NCI-H82 treated with DMSO at 0.1 percent for 48 hours (cell line): ENCODE measurements around the gene NCF2.

ENCODE experiments used
- DNase-seq: peaks from one replicate; lab custom pipeline; 2025; ENCODE audit not compliant: unreplicated experiment; lab: John Stamatoyannopoulos, UW

Gene NCF2

GRCh38 chr1:183553331-183553730 is 36.9 kb downstream of the NCF2 start:
- no peak for DNase-seq

DNA sequence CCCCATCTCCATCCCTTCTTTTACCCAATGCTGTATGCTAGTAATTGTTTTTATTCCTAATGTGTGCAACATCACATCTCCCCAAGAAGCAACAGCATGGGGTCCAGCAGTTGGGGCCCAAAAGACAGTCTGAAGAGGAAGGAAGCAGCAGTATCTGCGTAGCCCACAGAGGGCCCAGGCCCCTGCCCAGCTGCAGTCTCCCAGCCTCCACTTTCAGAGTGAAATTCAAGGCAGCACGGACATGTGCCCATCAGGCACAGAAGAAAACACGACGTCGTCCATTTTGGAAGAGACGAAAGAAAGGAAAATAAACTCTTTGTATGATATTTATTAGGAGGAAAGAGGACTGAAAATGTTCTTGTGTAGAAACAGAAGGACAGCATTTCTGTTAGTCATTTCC is 37.4 kb downstream of the NCF2 start:
- no peak for DNase-seq

DNA sequence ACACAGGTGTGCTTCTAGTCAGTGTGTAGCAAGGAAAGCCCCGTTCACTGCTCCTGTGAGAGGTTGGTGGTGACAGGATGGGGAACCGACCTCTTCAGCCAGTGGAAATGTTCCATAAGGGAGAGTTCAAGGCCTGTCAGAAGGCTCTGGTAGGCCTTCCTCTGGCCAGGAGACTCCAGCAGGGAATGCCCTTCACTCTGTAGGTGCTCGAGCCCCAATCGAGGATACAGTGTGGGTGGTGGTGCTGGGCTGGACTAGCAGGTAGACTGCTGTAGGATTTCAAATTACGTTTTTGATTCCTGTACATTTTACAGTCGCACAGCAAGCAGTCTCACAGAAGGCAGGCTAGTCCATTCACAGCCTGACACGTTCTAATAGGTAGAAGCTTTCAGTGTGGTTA is 37.8 kb downstream of the NCF2 start:
- DNase-seq: no peak

- DNase-seq: no peak
These were observed 38.3 kb downstream of the NCF2 start for GRCh38 chr1:183551924-183552323.

- DNase-seq: no peak
These were observed 39.3 kb downstream of the NCF2 start for GRCh38 chr1:183550915-183551314.

DNA sequence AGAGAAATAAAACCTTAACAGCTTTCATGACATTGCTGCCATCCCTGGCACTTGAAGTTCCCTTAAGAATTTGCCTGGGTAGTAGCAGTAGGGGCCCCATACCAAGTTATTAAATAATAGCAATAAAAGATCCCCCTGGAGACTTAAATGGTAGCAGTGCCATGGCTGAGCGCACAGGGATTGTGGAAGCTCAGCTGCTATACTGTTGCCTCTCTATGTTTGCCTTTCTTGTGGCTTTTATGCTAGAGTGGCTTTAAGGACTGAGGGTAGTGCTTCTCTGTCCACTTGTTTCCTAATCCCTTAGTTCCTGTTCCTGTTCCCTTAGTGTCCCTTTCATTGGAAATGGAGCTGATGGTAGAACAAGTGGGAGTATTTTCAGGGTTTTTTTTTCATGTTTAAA is 42.1 kb downstream of the NCF2 start:
- no peak for DNase-seq

GRCh38 chr1:183546427-183546826 is 43.8 kb downstream of the NCF2 start:
- DNase-seq: no peak

- no peak for DNase-seq
These were observed 45.5 kb downstream of the NCF2 start for GRCh38 chr1:183544598-183545297.

DNA sequence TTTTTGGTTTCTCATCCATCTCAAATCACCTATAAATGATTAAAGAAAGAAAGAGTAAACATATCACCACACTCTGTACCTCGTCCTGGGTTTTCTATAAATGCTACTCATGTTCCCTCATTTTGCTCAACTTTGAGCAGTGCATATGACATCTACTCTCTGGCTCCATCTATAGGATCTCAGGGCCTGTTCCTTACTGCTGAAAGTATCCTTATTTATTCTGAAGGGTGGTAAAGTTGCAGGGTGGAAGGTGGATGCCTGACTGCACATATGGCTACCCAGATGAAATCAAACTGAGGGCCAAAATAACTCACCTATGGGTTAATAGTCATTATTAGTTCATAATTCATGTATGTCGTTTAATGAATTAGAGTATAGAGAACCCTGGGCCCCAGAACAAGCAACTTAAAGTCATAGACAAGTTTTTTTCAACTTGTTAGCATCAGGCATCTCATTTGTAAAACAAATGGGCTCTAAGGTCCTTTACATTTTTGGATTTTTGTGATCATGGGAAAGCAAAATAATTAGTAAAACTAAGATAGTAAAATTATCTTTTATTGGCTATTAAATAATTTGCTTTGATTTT is 46.5 kb downstream of the NCF2 start:
- peak; percentile 57 for DNase-seq

DNA sequence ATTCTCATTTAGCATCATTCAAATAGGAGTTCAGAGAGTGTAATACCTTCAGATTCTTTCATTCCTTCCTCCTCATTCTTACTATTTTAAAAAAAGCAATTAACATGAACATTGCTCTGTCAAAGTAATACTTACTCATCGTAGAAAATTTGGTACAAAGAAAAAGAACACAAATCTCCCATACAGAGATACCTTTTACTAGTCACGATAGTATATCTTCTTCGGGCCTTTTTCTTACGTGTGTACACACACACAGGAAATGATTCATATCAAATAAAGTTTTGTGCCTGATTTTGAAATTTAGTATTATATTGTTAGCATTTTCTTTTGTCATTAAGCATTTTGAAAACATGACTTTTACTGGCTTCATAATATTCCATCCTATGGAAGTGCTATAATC is 52.9 kb downstream of the NCF2 start:
- no peak for DNase-seq

- no peak for DNase-seq
These were observed 56.6 kb downstream of the NCF2 start for GRCh38 chr1:183533617-183534174.

DNA sequence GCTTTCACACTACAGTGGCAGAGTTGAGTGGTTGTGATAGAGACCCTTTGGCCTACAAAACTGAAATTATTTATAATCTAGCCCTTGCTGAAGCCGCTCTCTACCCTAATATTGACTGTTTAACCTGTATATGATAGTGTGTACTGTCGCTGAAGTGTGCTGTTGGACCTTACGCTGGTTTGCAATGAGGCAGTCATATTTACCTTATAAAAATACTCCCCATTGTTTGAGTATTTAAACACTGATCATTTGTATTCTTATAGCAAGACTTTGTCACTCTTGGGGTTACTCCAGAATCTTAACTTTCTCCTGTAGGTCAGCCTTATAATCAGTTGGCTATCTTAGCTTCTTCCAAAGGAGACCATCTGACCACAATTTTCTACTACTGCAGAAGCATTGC is 61.7 kb downstream of the NCF2 start:
- no peak for DNase-seq

GRCh38 chr1:183522104-183522503 is 68.2 kb downstream of the NCF2 start:
- no peak for DNase-seq

- no peak for DNase-seq
These were observed 69.9 kb downstream of the NCF2 start for GRCh38 chr1:183520379-183520778.

DNA sequence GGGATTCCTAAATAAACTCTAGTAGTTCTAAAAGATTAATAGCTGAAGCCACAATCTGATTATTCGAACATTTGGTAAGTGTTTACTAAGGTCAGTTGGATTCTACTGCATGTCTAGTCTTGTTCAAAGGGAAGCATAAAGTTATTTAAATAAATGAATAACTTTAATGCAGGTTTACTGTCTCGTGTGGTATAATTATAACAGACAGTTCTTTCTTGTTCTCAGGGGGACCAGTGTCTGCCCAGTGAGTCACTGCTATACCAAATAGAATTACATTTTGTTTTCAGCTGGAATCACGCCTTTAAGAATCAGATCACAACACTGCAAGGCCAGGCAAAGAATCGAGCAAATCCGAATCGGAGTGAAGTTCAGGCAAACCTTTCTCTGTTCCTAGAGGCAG is 72.9 kb downstream of the NCF2 start:
- DNase-seq: no peak

- no peak for DNase-seq
These were observed 73.5 kb downstream of the NCF2 start for GRCh38 chr1:183516725-183517124.

GRCh38 chr1:183515002-183515689 is 75.1 kb downstream of the NCF2 start:
- DNase-seq: peak; percentile 53

GRCh38 chr1:183514235-183514634 is 76.0 kb downstream of the NCF2 start:
- DNase-seq: peak; percentile 51

DNA sequence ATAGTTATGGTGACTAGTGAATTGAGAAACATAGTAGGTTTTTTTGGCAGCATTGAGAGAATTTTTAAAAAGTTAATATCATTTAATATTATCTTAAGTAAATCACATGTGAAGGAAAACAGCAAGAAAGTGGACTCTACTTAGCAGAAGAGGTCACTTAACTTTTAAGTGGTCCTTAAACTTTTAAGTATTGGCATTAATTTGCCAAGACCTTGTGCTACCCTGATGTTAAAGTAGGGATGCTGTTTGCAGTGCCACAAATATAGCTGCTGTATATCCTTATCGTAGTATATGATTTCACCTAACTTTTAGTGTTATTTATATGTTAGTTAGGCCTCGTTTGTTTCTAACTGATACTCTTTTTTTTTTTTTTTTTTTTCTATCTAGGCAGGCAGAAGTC is 77.8 kb downstream of the NCF2 start:
- no peak for DNase-seq

DNA sequence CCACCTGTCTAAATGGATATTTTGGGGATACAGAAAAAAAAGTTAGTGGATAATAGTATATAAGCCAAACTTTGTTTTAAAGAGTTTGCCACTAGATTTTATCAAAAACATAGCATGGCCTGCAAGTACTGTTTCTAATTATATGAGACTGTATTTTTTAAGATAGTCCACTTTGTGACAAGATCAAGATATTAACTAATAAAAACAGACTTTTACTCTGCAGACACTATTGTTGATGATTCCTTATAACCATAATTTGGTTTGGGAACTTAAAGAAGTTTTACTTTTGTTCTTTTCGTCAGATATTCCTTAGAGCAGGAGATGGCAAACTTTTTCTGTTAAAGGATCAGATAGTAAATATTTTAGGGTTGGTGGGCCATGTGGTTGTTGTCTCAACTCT is 81.6 kb downstream of the NCF2 start:
- DNase-seq: no peak

DNA sequence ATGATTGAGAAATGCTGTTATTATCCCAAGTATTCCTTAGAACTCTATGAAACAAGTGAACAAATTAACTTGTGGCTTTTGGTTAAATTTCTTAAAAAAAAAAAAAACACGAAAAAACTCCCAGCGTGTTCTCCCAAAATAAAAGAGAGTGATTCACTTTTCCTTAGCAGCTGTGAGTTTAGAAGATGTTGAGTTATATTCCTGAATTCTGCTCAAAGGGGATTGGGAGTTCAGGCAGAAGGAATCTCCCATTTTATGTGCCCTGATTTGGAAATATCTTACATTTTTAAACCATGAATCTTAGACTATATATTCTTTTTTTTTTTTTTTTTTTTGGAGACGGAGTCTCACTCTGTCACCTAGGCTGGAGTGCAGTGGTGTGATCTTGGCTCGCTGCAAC is 83.7 kb downstream of the NCF2 start:
- no peak for DNase-seq
